Nucleus accumbens (tissue), 56 donors: Measurements from ENCODE around the gene DAGLB.
"Not testable (repeated sequence)": the region's sequence is repeated elsewhere in the genome, so short reads cannot be mapped to it uniquely, and the experiment has no call there.

ENCODE experiments used
- DNase-seq, 56 donors: peaks; one replicate each; lab custom pipeline; 2025; lab: John Stamatoyannopoulos, UW

Gene DAGLB

DNA sequence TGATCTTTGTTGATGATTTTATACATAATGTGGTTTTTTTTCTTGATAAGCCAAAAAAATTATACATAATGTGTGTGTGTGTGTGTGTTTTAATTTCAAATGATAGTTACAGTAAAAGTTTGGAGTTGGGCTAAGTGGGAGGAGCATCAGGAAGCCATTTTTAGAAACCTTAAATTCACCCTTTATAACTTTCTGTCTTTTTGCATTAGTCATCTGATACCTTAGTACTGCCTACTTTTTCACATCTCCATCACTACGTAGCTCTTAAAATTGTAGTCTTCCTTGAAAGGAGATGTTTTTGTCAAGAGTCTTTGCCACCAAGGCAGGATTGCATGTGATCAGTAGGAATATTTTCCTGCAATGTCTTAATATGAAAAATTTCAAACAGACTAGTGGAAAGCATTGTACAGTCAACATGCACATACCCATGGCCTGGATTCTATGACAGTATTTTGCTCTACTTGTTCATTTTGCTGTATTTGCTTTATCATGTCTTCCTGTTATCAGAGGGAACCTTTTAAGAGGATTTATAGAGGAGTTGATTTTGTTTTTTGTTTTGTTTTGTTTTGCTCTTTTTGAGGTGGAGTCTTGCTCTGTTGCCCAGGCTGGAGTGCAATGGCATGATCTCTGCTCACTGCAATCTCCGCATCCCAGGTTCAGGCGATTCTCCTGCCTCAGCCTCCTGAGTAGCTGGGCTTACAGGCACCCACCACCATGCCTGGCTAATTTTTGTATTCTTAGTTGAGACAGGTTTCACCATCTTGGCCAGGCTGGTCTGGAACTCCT, 67.3 kb downstream of the DAGLB start:
- no peak for DNase-seq

DNA sequence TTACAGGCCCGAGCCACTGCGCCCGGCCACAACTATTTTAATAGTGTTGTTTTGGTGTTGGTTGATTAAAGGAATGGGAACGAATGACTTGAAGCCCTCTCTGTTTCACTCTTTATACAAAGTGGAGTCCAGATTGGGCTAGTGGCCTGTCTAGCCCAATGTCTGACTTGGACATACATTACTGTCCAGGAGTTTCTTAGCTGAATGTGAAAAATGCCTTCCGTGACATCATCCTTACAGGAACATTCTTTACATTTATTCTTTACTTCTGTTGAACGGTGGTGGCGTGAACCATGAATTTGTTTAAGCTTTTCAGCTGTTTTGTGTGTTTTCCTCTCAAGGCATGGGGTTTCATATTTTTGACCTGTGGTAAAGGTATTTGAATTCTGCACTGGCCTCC, 67.9 kb downstream of the DAGLB start:
- no peak for DNase-seq

DNA sequence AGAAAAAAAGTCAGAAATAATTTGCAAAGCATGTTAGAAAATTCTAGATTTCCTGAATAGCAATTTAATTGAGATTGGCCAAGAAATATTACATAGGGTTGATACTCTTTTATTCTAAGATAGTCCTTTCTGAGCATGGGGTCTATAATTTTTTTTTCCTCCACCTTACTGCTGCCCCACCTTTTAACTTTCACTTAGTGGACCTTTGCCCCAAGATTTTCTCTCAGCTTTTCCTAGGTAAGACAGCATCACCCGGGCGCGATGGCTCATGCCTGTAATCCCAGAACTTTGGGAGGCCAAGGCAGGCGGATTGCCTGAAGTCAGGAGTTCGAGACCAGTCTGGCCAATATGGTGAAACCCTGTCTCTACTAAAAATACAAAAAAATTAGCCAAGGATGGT, 69.2 kb downstream of the DAGLB start:
- DNase-seq, result not testable (repeated sequence)

DNA sequence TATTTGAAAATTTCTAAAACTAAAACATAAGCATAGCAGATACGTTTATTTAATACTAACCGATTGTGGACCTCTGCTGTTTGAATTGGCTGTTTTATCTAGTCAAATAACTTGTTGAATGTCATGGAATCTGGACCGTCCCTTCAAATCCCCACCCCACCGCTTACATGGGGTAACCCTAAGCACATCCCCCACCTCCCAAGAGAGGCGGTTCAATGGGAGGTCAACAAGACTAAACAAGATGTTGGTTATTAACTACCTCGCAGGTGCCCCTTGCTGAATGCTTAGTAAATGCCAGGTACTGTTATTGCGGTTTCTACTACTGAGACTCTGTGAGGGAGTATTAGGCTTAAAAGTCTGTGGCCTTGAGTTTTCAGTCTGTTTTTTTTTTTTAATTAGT, 70.9 kb downstream of the DAGLB start:
- no peak for DNase-seq

DNA sequence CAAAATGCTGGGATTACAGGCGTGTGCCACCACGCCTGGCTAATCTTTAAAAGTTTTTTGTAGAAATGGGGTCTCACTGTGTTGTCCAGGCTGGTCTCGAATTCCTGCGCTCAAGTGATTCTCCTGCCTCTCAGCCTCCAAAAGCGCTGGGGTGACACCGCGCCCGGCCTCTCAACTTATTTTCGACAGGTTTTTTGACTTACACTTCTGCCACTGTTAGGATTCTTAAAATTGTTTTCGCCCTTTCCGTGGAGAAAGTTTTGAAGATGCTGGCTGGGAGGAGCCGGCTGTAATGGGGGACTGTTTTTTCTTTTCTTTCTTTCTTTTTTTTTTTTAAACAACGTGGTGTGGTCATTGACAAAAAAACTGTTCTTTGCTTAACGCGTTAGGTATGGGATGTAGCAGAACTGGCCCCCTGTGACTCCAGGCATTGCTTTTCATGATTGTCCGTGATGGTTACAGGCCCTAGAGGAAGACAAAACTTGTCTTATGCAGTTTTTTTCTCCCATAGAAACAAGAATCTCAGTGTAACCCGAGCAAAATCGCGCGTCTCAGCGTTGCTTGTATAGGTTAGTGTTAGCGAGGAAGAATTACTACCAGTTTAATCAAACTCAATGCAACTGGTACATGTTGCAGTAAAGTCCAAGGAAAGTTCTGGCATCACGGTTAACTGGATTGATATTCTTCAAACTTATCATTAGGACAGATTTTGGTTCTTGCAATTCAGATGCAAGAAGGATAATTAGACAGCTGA, 72.2 kb downstream of the DAGLB start:
- DNase-seq, result no peak

DNA sequence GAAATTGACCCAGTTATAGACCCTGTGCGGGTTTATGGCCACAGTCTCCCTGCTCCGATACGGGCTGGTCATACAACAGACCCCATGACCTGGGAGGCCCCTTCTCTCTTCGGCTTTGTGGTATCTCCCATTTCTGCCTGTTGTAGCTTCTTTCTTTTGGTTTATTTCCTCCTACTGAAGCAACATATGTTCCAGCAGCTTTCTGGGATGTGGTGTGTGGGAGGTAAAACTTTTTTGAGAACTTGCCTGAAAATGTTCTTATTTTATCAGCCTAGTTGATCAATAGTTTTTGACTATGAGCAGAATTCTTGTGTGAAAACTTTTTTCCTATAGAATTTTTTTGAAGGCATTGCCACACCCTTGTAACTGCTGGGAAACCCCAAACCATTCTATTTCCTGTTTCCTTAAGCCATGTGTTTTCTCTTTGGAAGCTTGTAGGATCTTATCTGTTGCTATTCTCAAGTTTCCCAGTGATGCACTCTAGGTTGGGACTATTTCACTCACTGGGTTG, 80.0 kb downstream of the DAGLB start:
- no peak for DNase-seq

DNA sequence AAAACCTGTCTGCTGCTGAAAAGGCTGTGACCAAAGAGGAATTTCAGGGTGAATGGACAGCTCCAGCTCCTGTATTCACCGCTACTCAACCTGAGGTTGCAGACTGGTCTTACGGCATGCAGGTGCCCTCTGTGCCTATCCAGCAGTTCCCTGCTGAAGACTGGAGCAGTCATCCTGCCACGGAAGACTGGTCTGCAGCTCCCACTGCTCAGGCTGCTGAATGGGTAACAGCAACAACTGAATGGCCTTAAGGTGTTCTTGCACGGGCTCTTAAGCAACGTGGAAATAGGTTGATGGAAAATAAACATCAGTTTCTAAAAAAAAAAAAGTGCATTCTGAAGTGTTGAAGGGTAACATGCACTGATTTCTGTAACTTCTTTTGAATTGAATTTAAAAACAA, 82.3 kb downstream of the DAGLB start:
- DNase-seq, result no peak

DNA sequence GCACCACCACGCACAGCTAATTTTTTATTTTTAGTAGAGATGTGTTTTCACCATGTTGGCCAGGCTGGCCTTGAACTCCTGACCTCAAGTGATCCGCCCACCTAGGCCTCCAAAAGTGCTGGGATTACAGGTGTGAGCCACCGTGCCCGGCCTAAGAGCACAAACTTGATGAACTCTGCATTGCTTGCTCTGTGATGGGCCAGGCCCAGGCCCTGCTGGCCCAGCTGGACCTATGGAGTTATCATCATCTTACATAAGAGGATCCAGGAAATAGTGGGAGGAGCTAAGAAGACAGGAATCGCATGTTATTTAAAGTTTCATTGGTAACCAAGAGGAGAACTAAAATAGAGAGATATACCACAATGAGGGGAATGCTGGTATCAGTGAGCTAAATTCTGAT, 86.9 kb downstream of the DAGLB start:
- DNase-seq, result no peak

DNA sequence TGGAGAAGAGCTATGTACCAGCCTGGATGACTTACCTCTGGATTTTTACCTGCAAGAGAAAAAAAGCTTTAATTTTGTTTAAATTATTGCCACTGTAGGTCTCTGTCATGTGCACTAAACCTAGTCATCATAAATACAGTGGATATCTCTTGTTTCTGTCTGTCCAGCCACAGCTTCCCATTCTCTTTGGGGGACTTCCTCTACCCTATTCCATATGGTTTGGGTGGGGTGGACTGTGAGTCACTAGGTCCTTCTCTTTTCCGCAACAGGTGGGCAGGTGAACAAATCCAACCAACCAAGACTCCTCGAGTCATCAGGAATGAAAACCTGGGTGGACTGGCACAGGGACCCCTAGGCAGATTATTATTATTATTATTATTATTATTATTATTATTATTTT, 88.0 kb downstream of the DAGLB start:
- DNase-seq, result no peak
